ENCODE results near the gene RXFP2.

DNA sequence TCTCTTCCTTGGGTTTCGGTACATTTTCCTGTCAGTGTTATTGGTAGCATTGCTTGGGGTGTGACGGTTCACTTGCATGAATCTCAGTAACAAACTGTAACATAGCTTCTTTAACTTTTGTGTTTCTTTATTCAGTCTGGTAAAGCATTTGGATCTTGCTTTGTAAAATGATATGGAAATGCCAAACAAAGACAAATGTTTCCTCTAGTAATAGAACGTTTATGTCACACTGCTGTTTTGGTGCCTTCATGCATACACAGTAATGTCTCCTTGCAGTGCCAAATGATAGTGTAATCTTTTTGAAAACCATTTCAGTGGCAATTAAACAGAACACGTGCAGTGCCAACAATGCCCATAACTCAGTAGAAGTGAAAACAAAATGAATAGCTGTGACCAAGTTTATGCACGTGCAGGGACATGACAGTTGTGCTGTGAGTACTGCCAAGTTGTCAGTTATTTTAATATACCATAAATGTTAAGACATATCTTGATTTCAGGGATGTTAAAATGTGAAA, 110.8 kb downstream of the RXFP2 start:
- TF ChIP-seq POLR2AphosphoS5 (IDR thresholded peaks at IDR 0.05; ENCODE audit: low read depth, low read length): no peak
- no peak for TF ChIP-seq POLR2A (IDR thresholded peaks at IDR 0.05; ENCODE audit: low read depth, low read length)
- no peak for TF ChIP-seq TAF1 (IDR thresholded peaks at IDR 0.05; ENCODE audit: low read depth, low read length)
- no peak for TF ChIP-seq SPI1 (IDR thresholded peaks at IDR 0.05; ENCODE audit: low read depth, low read length)
- no peak for TF ChIP-seq PAX5 (IDR thresholded peaks at IDR 0.05; ENCODE audit: insufficient read depth, low read length, severe bottlenecking)
- no peak for TF ChIP-seq POU2F2 (IDR thresholded peaks at IDR 0.05; ENCODE audit: low read depth, low read length)
